ENCODE data around the gene NODAL. TPM values are rescaled to one million over a fixed set of nuclear protein-coding genes. Genes with fewer than 3 reads are reported as not detected.
A peak's percentile ranks its signal among the peaks of the same experiment; 100 is the strongest.

NODAL gene
- total RNA-seq, 1 donor from 2014 or later: not detected

GRCh38 chr10:70435241-70436085 lies 6.0 kb downstream of the NODAL start:
- ATAC-seq (no peak), DNase-seq (no peak)
- intact Hi-C loops (cut with DNase I): no loop called here
- Histone ChIP-seq H3K4me1 (peaks cover 36% of the 10 kb centered on the region), H3K4me3 (no peak overlapping the region), H3K27ac (no peak overlapping the region), H3K9me3 (no peaks in the 10 kb centered on the region), H3K27me3 (ENCODE audit: low read depth) (peaks cover 17% of the 10 kb centered on the region), H3K36me3 (no peaks in the 10 kb centered on the region)
- no peak for TF ChIP-seq CTCF (IDR thresholded peaks at IDR 0.05)

- intact Hi-C loops (cut with DNase I): no loop called here
- ATAC-seq (no peak), DNase-seq (no peak)
- Histone ChIP-seq H3K4me1 (peaks cover 44% of the 10 kb centered on the region), H3K36me3 (peaks cover 1% of the 10 kb centered on the region), H3K27me3 (ENCODE audit: low read depth) (no peaks in the 10 kb centered on the region), H3K4me3 (no peak overlapping the region), H3K27ac (no peak overlapping the region), H3K9me3 (no peaks in the 10 kb centered on the region)
- TF ChIP-seq CTCF (IDR thresholded peaks at IDR 0.05): no peak
These were observed 7.8 kb downstream of the NODAL start for GRCh38 chr10:70433581-70434280.

- H3K36me3 ChIP-seq: peaks cover 12% of the 10 kb centered on the region
- H3K27ac ChIP-seq: peak overlapping the region; percentile 34
- ATAC-seq (no peak), DNase-seq (no peak)
- no peak for TF ChIP-seq CTCF (IDR thresholded peaks at IDR 0.05)
- H3K9me3 ChIP-seq: no peaks in the 10 kb centered on the region
- H3K27me3 ChIP-seq (ENCODE audit: low read depth): no peaks in the 10 kb centered on the region
- H3K4me3 ChIP-seq: no peak overlapping the region
- peaks cover 44% of the 10 kb centered on the region for H3K4me1 ChIP-seq
- intact Hi-C loops (cut with DNase I): no loop called here
These were observed 8.8 kb downstream of the NODAL start for GRCh38 chr10:70432561-70433263.

GRCh38 chr10:70432101-70432500 lies 9.4 kb downstream of the NODAL start:
- H3K9me3 ChIP-seq: no peaks in the 10 kb centered on the region
- TF ChIP-seq CTCF (IDR thresholded peaks at IDR 0.05): no peak
- intact Hi-C loops (cut with DNase I): no loop called here
- no peak overlapping the region for H3K4me3 ChIP-seq
- ATAC-seq (no peak), DNase-seq (no peak)
- peaks cover 18% of the 10 kb centered on the region for H3K36me3 ChIP-seq
- peak overlapping the region; percentile 62 for H3K27ac ChIP-seq
- peaks cover 44% of the 10 kb centered on the region for H3K4me1 ChIP-seq
- H3K27me3 ChIP-seq (ENCODE audit: low read depth): no peaks in the 10 kb centered on the region
